ENCODE data around the gene DCTN3. TPM values are rescaled to one million over a fixed set of nuclear protein-coding genes. Genes with fewer than 3 reads are reported as not detected.

Gene DCTN3
- total and polyA plus RNA-seq, 2 experiments from 2014 or later: 12.9 to 17.9 TPM

DNA sequence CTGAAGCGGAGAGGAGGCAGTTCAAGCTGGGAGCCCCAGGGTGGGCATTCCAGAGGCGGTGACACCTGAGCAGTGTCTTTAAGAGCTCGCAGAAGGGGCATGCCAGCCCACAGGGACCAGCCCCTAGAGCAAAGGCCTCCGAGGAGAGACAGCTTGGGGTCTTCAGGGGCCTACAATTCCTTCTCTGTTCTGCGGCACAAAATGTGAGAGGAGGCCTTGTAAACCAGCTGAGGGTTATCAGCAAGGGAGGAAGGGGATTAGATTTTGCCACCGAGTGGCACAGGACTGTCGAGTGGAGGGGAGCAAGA lies 17.8 kb upstream of the DCTN3 start:
- ATAC-seq: no peak
- no peak for DNase-seq (ENCODE audit: low spot score)
- no peaks in the 10 kb centered on the region for H3K9me3 Mint-ChIP-seq

More for the DNA sequence above, 17.8 kb upstream of the DCTN3 start:
- peaks cover 8% of the 10 kb centered on the region for H3K4me1 ChIP-seq (ENCODE audit: insufficient read depth)
- TF ChIP-seq, protein P1, sequence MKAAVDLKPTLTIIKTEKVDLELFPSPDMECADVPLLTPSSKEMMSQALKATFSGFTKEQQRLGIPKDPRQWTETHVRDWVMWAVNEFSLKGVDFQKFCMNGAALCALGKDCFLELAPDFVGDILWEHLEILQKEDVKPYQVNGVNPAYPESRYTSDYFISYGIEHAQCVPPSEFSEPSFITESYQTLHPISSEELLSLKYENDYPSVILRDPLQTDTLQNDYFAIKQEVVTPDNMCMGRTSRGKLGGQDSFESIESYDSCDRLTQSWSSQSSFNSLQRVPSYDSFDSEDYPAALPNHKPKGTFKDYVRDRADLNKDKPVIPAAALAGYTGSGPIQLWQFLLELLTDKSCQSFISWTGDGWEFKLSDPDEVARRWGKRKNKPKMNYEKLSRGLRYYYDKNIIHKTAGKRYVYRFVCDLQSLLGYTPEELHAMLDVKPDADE (IDR thresholded peaks at IDR 0.05): no peak
- no peak for TF ChIP-seq STAT1 (IDR thresholded peaks at IDR 0.05; ENCODE audit: unreplicated experiment)
- TF ChIP-seq, protein P2, sequence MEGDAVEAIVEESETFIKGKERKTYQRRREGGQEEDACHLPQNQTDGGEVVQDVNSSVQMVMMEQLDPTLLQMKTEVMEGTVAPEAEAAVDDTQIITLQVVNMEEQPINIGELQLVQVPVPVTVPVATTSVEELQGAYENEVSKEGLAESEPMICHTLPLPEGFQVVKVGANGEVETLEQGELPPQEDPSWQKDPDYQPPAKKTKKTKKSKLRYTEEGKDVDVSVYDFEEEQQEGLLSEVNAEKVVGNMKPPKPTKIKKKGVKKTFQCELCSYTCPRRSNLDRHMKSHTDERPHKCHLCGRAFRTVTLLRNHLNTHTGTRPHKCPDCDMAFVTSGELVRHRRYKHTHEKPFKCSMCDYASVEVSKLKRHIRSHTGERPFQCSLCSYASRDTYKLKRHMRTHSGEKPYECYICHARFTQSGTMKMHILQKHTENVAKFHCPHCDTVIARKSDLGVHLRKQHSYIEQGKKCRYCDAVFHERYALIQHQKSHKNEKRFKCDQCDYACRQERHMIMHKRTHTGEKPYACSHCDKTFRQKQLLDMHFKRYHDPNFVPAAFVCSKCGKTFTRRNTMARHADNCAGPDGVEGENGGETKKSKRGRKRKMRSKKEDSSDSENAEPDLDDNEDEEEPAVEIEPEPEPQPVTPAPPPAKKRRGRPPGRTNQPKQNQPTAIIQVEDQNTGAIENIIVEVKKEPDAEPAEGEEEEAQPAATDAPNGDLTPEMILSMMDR (conservative IDR thresholded peaks at IDR 0.05; ENCODE audit: low read depth in 2 of 2): no peak
- TF ChIP-seq, protein P3, sequence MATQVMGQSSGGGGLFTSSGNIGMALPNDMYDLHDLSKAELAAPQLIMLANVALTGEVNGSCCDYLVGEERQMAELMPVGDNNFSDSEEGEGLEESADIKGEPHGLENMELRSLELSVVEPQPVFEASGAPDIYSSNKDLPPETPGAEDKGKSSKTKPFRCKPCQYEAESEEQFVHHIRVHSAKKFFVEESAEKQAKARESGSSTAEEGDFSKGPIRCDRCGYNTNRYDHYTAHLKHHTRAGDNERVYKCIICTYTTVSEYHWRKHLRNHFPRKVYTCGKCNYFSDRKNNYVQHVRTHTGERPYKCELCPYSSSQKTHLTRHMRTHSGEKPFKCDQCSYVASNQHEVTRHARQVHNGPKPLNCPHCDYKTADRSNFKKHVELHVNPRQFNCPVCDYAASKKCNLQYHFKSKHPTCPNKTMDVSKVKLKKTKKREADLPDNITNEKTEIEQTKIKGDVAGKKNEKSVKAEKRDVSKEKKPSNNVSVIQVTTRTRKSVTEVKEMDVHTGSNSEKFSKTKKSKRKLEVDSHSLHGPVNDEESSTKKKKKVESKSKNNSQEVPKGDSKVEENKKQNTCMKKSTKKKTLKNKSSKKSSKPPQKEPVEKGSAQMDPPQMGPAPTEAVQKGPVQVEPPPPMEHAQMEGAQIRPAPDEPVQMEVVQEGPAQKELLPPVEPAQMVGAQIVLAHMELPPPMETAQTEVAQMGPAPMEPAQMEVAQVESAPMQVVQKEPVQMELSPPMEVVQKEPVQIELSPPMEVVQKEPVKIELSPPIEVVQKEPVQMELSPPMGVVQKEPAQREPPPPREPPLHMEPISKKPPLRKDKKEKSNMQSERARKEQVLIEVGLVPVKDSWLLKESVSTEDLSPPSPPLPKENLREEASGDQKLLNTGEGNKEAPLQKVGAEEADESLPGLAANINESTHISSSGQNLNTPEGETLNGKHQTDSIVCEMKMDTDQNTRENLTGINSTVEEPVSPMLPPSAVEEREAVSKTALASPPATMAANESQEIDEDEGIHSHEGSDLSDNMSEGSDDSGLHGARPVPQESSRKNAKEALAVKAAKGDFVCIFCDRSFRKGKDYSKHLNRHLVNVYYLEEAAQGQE (IDR thresholded peaks at IDR 0.05; ENCODE audit: unreplicated experiment): no peak
- TF ChIP-seq, protein P4, sequence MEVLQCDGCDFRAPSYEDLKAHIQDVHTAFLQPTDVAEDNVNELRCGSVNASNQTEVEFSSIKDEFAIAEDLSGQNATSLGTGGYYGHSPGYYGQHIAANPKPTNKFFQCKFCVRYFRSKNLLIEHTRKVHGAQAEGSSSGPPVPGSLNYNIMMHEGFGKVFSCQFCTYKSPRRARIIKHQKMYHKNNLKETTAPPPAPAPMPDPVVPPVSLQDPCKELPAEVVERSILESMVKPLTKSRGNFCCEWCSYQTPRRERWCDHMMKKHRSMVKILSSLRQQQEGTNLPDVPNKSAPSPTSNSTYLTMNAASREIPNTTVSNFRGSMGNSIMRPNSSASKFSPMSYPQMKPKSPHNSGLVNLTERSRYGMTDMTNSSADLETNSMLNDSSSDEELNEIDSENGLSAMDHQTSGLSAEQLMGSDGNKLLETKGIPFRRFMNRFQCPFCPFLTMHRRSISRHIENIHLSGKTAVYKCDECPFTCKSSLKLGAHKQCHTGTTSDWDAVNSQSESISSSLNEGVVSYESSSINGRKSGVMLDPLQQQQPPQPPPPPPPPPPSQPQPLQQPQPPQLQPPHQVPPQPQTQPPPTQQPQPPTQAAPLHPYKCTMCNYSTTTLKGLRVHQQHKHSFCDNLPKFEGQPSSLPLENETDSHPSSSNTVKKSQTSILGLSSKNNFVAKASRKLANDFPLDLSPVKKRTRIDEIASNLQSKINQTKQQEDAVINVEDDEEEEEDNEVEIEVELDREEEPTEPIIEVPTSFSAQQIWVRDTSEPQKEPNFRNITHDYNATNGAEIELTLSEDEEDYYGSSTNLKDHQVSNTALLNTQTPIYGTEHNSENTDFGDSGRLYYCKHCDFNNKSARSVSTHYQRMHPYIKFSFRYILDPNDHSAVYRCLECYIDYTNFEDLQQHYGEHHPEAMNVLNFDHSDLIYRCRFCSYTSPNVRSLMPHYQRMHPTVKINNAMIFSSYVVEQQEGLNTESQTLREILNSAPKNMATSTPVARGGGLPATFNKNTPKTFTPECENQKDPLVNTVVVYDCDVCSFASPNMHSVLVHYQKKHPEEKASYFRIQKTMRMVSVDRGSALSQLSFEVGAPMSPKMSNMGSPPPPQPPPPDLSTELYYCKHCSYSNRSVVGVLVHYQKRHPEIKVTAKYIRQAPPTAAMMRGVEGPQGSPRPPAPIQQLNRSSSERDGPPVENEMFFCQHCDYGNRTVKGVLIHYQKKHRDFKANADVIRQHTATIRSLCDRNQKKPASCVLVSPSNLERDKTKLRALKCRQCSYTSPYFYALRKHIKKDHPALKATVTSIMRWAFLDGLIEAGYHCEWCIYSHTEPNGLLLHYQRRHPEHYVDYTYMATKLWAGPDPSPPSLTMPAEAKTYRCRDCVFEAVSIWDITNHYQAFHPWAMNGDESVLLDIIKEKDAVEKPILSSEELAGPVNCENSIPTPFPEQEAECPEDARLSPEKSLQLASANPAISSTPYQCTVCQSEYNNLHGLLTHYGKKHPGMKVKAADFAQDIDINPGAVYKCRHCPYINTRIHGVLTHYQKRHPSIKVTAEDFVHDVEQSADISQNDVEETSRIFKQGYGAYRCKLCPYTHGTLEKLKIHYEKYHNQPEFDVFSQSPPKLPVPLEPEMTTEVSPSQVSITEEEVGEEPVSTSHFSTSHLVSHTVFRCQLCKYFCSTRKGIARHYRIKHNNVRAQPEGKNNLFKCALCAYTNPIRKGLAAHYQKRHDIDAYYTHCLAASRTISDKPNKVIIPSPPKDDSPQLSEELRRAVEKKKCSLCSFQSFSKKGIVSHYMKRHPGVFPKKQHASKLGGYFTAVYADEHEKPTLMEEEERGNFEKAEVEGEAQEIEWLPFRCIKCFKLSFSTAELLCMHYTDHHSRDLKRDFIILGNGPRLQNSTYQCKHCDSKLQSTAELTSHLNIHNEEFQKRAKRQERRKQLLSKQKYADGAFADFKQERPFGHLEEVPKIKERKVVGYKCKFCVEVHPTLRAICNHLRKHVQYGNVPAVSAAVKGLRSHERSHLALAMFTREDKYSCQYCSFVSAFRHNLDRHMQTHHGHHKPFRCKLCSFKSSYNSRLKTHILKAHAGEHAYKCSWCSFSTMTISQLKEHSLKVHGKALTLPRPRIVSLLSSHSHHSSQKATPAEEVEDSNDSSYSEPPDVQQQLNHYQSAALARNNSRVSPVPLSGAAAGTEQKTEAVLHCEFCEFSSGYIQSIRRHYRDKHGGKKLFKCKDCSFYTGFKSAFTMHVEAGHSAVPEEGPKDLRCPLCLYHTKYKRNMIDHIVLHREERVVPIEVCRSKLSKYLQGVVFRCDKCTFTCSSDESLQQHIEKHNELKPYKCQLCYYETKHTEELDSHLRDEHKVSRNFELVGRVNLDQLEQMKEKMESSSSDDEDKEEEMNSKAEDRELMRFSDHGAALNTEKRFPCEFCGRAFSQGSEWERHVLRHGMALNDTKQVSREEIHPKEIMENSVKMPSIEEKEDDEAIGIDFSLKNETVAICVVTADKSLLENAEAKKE (CRISPR knock-in tag; IDR thresholded peaks at IDR 0.05): no peak
- no peak for TF ChIP-seq ZNF114 (CRISPR knock-in tag; IDR thresholded peaks at IDR 0.05)
- TF ChIP-seq NANOG (IDR thresholded peaks at IDR 0.05; ENCODE audit: borderline replicate concordance): no peak
- TF ChIP-seq ZNF331 (CRISPR knock-in tag; IDR thresholded peaks at IDR 0.05; ENCODE audit: low read depth): no peak
- no peak for TF ChIP-seq POLR2AphosphoS5 (IDR thresholded peaks at IDR 0.05; ENCODE audit: low read depth)
- TF ChIP-seq JUNB (IDR thresholded peaks at IDR 0.05; ENCODE audit: unreplicated experiment): no peak
- TF ChIP-seq EZH2 (IDR thresholded peaks at IDR 0.05; ENCODE audit: low read depth, unreplicated experiment): no peak
- peaks cover 3% of the 10 kb centered on the region for H4K20me1 ChIP-seq (replicated peaks; ENCODE audit: insufficient read depth)
- Mint-ChIP-seq H3K27ac (peak overlapping the region; percentile 83), H3K4me3 (peak overlapping the region; percentile 90), H3K4me1 (peaks cover 24% of the 10 kb centered on the region), H3K27me3 (ENCODE audit: insufficient read depth, low read depth, poor library complexity) (peaks cover 20% of the 10 kb centered on the region), H3K36me3 (ENCODE audit: low read depth) (peaks cover 26% of the 10 kb centered on the region)
- no peaks in the 10 kb centered on the region for H3K9me2 ChIP-seq (ENCODE audit: insufficient read depth)
- H3K4me3 ChIP-seq: peak overlapping the region; percentile 84
- H3K36me3 ChIP-seq (ENCODE audit: insufficient read depth): no peaks in the 10 kb centered on the region
- H3K79me2 ChIP-seq (replicated peaks; ENCODE audit: insufficient read depth): peaks cover 12% of the 10 kb centered on the region; the same call in 1 of the 2 replicates
- peak overlapping the region; percentile 92 for H3K4me2 ChIP-seq
- H3K27ac ChIP-seq (ENCODE audit: low read depth): no peak overlapping the region
- peak overlapping the region; percentile 45 for H2AFZ ChIP-seq
- peaks cover 13% of the 10 kb centered on the region for H3K27me3 ChIP-seq (ENCODE audit: insufficient read depth)
- H3F3A ChIP-seq (replicated peaks; ENCODE audit: low read depth): peaks cover 8% of the 10 kb centered on the region; the same call in 1 of the 2 replicates

Data from GM23338 (cell line).